ENCODE measurements around the gene SLC6A9. TPM values are rescaled to one million over a fixed set of nuclear protein-coding genes. Genes with fewer than 3 reads are reported as not detected.

The SLC6A9 gene
- total RNA-seq, 1 experiment from 2014 or later, result 45.0 TPM

- Mint-ChIP-seq H3K27me3 (ENCODE audit: insufficient read depth, unreplicated experiment) (no peaks in the 10 kb centered on the region), H3K36me3 (ENCODE audit: insufficient read depth, unreplicated experiment) (peaks cover 45% of the 10 kb centered on the region), H3K9me3 (ENCODE audit: unreplicated experiment) (no peaks in the 10 kb centered on the region), H3K4me3 (ENCODE audit: unreplicated experiment) (peak overlapping the region; percentile 91), H3K27ac (ENCODE audit: unreplicated experiment) (no peak overlapping the region), H3K4me1 (ENCODE audit: low read depth, unreplicated experiment) (peaks cover 24% of the 10 kb centered on the region)
- intact Hi-C loops (cut with micrococcal nuclease; ENCODE audit: unreplicated experiment), result no loop called here
- Histone ChIP-seq H3K36me3 (ENCODE audit: control insufficient read depth, insufficient read depth, low read length) (peaks cover 4% of the 10 kb centered on the region), H3K4me3 (ENCODE audit: low read depth, low read length) (no peak overlapping the region), H3K27me3 (replicated peaks; ENCODE audit: control insufficient read depth, insufficient read depth, low read length) (no peaks in the 10 kb centered on the region), H3K4me1 (peaks cover 21% of the 10 kb centered on the region), H3K9me3 (no peaks in the 10 kb centered on the region)
- POLR2A ChIA-PET, result no interaction called here
- no peak for DNase-seq
- TF ChIP-seq CTCF (IDR thresholded peaks at IDR 0.05; ENCODE audit: insufficient read depth in 1 of 2, low read depth in 1 of 2, low read length in 1 of 2, severe bottlenecking in 1 of 2, unreplicated experiment in 1 of 2), result no peak
- no TSS peak for BruUV-seq (replicated peaks)
- CTCF ChIA-PET, result interaction anchor here (1.0 kb wide), 1 partner anchor 15 kb away, joined by 3 read pairs; no protein-coding TSS in a partner anchor
These were observed 54.4 kb downstream of the SLC6A9 start for GRCh38 chr1:43976890-43977289.

GRCh38 chr1:43976045-43976444 lies 55.2 kb downstream of the SLC6A9 start:
- peaks cover 24% of the 10 kb centered on the region for H3K4me1 Mint-ChIP-seq (ENCODE audit: low read depth, unreplicated experiment)
- no peaks in the 10 kb centered on the region for H3K27me3 Mint-ChIP-seq (ENCODE audit: insufficient read depth, unreplicated experiment)
- peak overlapping the region; percentile 91 for H3K4me3 Mint-ChIP-seq (ENCODE audit: unreplicated experiment)
- peak overlapping the region; percentile 88 for H3K27ac Mint-ChIP-seq (ENCODE audit: unreplicated experiment)
- ChIA-PET CTCF (no interaction called here), POLR2A (interaction anchor here (0.8 kb wide), 1 partner anchor 618 kb away, joined by 9 read pairs; no protein-coding TSS in a partner anchor)
- H3K4me3 ChIP-seq (ENCODE audit: low read depth, low read length), result peak overlapping the region; percentile 96
- H3K9me3 ChIP-seq, result no peaks in the 10 kb centered on the region
- no peak for DNase-seq
- peaks cover 4% of the 10 kb centered on the region for H3K36me3 ChIP-seq (ENCODE audit: control insufficient read depth, insufficient read depth, low read length)
- no peaks in the 10 kb centered on the region for H3K9me3 Mint-ChIP-seq (ENCODE audit: unreplicated experiment)
- peaks cover 45% of the 10 kb centered on the region for H3K36me3 Mint-ChIP-seq (ENCODE audit: insufficient read depth, unreplicated experiment)
- no peaks in the 10 kb centered on the region for H3K27me3 ChIP-seq (replicated peaks; ENCODE audit: control insufficient read depth, insufficient read depth, low read length)
- intact Hi-C loops (cut with micrococcal nuclease; ENCODE audit: unreplicated experiment), result no loop called here
- peaks cover 21% of the 10 kb centered on the region for H3K4me1 ChIP-seq
- no peak for TF ChIP-seq CTCF (IDR thresholded peaks at IDR 0.05; ENCODE audit: insufficient read depth in 1 of 2, low read depth in 1 of 2, low read length in 1 of 2, severe bottlenecking in 1 of 2, unreplicated experiment in 1 of 2)
- BruUV-seq (replicated peaks), result no TSS peak

- H3K4me1 Mint-ChIP-seq (ENCODE audit: low read depth, unreplicated experiment), result peaks cover 18% of the 10 kb centered on the region
- ChIA-PET POLR2A (interaction anchor here (0.6 to 0.9 kb wide), 4 partner anchors 24 to 656 kb away, joined by 3 to 9 read pairs (median 8); partner anchors contain the start of gene KDM4A), CTCF (interaction anchor here (0.6 to 0.7 kb wide), 2 partner anchors 41 to 77 kb away, joined by 4 to 6 read pairs; no protein-coding TSS in a partner anchor)
- TSS peak; percentile 42 for BruUV-seq (replicated peaks)
- no peaks in the 10 kb centered on the region for H3K9me3 ChIP-seq
- DNase-seq, result peak in 1 of 2 experiments; percentile 40
- no peaks in the 10 kb centered on the region for H3K9me3 Mint-ChIP-seq (ENCODE audit: unreplicated experiment)
- H3K27ac Mint-ChIP-seq (ENCODE audit: unreplicated experiment), result peak overlapping the region; percentile 88
- no peak for TF ChIP-seq CTCF (IDR thresholded peaks at IDR 0.05; ENCODE audit: insufficient read depth in 1 of 2, low read depth in 1 of 2, low read length in 1 of 2, severe bottlenecking in 1 of 2, unreplicated experiment in 1 of 2)
- H3K36me3 ChIP-seq (ENCODE audit: control insufficient read depth, insufficient read depth, low read length), result peaks cover 4% of the 10 kb centered on the region
- intact Hi-C loops (cut with micrococcal nuclease; ENCODE audit: unreplicated experiment), result loop anchor here (2.0 kb wide), 1 partner anchor 15 kb away; the partner anchor contains the start of gene CCDC24
- H3K4me3 ChIP-seq (ENCODE audit: low read depth, low read length), result peak overlapping the region; percentile 96
- H3K27me3 ChIP-seq (replicated peaks; ENCODE audit: control insufficient read depth, insufficient read depth, low read length), result no peaks in the 10 kb centered on the region
- no peaks in the 10 kb centered on the region for H3K27me3 Mint-ChIP-seq (ENCODE audit: insufficient read depth, unreplicated experiment)
- peaks cover 21% of the 10 kb centered on the region for H3K4me1 ChIP-seq
- H3K36me3 Mint-ChIP-seq (ENCODE audit: insufficient read depth, unreplicated experiment), result peaks cover 40% of the 10 kb centered on the region
- H3K4me3 Mint-ChIP-seq (ENCODE audit: unreplicated experiment), result peak overlapping the region; percentile 91
These were observed 55.9 kb downstream of the SLC6A9 start for GRCh38 chr1:43975249-43975961.

All from Caco-2 (cell line).